HG03521 (cell line): Measurements from ENCODE around the gene IL4.

Experiments
- ATAC-seq: cut with Tn5 transposase; IDR thresholded peaks from one replicate; pipeline ENCODE4 v1.9.1; 2021; ENCODE audit warnings: mild to moderate bottlenecking, moderate library complexity; ENCODE audit not compliant: unreplicated experiment

The IL4 gene

DNA sequence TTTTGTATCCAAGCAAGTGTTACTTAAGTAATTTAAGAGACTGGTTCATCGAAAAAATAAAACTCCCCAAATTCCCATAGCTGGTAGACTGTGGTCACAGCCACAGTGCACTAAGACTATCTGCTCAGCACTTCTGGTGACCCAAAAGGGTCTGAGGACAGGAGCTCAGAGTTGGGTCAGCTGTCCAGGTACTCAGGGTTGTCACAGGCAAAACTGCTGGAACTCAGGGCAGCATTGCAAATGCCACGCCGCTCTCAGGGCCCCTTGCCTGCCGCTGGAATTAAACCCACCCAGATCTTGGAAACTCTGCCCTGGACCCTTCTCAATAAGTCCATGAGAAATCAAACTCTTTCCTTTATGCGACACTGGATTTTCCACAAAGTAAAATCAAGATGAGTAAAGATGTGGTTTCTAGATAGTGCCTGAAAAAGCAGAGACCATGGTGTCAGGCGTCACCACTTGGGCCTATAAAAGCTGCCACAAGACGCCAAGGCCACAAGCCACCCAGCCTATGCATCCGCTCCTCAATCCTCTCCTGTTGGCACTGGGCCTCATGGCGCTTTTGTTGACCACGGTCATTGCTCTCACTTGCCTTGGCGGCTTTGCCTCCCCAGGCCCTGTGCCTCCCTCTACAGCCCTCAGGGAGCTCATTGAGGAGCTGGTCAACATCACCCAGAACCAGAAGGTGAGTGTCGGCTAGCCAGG lies 16.0 kb upstream of the IL4 start, which contains the start of gene IL13:
IL13 (plus strand) TSS at position 498 of the 705 bp plus-strand sequence; CDS start at position 512, 14 bp downstream.
- no peak for ATAC-seq

- ATAC-seq: no peak
Measured at GRCh38 chr5:132658381-132659302, 15.1 kb upstream of the IL4 start.

DNA sequence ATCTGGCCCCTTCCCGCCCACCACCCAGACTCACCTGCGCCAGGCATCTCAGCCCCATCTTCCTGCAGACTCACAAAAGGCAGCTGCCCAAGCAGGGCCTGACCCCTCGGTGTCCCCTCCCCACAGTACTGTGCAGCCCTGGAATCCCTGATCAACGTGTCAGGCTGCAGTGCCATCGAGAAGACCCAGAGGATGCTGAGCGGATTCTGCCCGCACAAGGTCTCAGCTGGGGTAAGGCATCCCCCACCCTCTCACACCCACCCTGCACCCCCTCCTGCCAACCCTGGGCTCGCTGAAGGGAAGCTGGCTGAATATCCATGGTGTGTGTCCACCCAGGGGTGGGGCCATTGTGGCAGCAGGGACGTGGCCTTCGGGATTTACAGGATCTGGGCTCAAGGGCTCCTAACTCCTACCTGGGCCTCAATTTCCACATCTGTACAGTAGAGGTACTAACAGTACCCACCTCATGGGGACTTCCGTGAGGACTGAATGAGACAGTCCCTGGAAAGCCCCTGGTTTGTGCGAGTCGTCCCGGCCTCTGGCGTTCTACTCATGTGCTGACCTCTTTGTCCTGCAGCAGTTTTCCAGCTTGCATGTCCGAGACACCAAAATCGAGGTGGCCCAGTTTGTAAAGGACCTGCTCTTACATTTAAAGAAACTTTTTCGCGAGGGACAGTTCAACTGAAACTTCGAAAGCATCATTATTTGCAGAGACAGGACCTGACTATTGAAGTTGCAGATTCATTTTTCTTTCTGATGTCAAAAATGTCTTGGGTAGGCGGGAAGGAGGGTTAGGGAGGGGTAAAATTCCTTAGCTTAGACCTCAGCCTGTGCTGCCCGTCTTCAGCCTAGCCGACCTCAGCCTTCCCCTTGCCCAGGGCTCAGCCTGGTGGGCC lies 13.9 kb upstream of the IL4 start:
- no peak for ATAC-seq

DNA sequence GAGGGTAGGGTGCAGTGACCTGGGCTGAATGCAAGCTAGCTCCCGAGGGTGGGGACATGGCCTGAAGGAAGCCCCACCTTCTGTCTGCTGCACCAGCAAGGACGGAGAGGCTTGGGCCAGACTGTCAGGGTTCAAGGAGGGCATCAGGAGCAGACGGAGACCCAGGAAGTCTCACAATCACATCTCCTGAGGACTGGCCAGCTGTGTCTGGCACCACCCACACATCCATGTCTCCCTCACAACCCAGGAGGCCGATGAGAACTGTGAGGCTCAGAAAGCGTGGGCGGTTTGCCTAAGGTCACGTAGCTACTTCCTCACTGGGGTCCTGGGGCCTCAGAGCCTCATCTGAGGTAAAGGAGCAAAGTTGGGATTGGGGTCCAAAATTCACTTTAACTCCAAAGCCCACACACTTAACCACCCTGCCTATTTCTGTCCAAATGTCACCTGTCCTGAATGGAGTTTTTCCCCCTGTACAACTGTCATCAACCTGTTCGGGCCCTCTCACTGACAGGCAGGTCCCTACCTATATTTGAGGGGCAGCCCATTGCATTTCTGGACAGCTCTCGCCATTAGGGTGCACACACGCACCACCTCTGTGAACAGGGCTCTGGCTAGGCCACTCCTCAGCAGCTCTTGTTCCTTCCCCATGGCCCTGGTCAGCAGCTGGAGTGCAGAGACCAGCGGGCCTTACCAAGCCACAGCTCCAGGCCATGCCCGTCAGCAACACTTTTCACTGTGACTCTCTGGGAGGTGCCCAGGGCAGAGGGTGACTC lies 12.4 kb upstream of the IL4 start:
- no peak for ATAC-seq

- no peak for ATAC-seq
Measured at GRCh38 chr5:132662004-132662401, 11.8 kb upstream of the IL4 start.

DNA sequence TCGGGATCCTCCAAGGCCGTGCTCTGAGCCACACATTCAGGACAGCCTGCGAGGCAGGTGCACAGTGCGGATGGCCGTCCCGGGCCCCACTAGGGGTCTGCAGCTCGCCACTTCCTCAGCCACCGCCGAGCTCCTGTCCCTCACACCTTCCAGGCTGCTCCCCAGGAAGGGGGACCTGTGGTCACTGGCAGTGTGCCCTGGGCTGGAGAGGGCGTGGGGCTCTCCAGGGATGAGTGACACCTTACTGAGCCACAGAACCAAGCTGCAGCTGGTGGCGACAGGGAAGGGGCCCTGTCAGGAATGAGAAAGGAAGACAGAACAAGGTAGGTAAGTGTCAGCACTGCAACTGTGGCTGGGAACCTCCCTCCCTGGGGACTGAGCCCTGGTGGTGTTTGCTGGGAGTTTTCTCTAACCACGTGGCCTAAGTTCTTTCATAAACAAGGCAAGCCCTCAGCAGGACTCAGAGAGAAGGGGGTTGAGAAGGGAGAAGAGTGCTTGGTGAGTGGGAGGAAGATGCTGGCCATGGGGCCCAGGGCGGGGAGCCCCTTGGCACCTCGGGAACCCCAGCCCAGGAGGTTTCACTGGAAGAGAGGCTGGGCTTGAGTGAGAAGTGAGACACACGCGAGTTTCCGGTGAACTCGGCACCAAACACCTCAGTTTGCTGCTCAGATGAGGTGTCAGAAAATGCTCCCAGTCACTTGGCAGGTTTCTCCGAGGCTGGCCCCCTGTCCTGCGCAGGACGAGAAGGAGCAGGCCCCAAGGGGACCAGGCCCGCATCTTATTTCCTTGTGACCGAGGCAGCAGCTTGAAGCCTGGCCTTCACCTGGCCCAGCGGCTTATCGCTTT lies 10.6 kb upstream of the IL4 start:
- ATAC-seq: peak; percentile 40

DNA sequence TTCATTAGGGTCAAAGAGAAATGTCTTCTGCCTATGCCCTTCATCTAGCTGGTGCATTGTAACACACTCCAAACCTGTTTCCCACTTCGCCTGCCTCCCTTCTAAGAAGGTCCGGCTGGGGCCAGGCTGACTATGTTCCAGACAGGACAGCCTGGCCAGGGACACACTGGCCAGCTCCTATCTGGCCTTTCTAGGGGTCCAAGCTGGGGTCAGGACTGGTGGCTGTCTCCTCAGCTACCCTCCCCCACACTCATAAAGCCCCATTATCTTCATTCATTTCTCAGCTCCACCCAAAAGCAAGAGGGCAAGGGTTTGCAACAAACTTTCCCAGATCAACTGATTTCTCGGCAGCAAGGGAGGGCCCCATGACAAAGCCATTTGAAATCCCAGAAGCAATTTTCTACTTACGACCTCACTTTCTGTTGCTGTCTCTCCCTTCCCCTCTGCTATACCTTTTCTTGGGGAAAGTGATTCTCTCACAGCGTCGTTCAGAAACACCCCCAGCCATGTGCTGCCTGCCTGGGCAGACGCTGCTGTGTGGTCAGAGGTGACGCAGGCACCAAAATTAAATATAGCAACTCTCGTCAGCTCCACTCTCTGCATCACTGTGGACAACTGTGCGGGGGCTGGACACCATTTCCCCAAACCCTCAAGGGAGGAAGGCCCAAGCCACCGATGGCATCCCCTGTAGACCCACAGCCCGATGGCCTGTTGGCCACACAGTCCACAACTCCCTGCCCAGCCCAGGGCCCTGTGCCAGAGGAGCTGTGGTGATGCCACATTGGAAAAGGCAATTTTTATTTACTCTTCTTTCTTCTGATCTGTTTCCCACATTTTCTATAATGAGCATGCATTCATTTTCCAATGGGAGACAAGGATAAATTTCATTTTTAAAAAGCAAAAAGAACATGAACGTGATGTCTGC lies 9.8 kb upstream of the IL4 start:
- ATAC-seq: peak; percentile 47

GRCh38 chr5:132664696-132665209 lies 9.0 kb upstream of the IL4 start:
- no peak for ATAC-seq

DNA sequence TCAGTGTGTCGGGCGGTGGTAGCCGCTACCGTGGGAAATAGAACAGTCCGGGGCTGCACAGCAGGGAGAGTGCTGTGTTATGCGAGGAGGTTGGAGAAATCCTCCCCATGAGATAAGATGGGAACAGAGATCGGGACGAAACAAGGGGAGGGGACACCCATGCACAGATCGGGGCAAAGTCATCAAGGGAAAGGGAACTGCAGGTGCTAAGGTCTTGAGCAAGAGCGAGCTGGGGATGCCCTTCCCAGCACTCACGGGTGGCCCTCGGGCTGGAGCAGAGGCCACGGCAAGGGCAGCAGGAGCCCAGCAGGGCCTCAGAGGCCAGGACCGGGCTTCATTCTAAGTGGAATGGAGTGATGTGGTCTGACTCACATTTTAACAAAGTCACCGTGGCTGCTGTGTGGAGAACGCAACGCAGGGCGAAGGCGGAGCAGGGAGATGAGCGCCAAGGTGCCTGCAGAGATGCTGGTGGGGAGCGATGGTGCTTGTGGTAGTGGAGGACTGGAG lies 8.2 kb upstream of the IL4 start:
- no peak for ATAC-seq

DNA sequence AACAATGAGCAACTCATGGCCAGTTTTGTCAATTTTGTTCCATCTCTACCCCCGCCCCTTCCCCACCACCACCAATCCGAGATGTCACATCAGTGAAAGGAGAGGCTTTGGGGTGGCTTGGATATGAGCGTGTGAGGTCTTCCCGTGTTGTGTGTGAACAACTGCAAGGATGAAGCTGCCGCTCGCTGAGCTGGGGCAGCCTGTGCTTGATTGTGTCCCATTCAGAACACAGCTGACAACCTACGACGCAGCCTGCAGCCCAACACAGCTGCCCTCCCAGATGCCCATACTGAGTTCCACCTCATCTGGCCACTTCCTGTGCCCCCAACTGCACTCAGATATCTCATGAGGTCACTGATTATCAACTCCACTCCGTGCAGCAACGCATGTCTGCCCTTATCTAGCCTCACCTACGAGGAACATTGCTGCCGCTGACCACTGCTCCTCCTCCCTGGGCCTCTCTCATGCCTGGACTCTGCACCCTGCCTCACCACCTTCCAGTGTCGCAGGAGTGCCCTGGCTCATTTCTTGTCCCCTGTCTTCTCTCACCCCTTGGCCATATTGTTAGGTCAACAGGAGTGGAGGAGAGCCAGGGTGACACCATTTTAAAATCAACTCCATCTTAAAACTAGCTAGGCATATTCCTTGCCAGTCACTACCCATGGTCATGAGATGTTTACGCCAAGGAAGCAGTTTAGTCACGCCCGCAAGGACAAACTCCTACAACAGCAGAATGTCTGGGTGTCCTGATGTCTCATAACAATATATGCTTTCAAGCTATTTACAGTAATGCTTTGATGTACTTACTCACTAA lies 7.3 kb upstream of the IL4 start:
- no peak for ATAC-seq

DNA sequence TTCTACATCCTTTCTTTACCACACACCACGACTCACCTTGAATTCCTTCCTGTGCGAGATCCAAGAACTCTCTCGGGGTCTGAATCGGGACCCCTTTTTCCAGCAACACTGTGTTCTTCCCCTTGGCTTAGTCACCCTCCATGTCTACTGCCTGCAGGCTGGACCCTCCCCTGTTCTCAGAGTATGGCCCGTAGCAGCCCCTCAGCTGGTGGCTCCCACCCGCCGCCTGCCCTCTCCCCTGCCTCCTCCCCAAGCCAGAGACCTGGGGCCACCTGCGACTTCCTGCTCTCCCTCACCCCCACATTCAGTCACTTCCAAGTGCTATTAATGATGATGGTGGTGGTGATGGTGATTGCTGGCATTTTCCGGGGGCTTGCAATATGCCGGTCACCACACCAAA lies 6.5 kb upstream of the IL4 start:
- no peak for ATAC-seq

DNA sequence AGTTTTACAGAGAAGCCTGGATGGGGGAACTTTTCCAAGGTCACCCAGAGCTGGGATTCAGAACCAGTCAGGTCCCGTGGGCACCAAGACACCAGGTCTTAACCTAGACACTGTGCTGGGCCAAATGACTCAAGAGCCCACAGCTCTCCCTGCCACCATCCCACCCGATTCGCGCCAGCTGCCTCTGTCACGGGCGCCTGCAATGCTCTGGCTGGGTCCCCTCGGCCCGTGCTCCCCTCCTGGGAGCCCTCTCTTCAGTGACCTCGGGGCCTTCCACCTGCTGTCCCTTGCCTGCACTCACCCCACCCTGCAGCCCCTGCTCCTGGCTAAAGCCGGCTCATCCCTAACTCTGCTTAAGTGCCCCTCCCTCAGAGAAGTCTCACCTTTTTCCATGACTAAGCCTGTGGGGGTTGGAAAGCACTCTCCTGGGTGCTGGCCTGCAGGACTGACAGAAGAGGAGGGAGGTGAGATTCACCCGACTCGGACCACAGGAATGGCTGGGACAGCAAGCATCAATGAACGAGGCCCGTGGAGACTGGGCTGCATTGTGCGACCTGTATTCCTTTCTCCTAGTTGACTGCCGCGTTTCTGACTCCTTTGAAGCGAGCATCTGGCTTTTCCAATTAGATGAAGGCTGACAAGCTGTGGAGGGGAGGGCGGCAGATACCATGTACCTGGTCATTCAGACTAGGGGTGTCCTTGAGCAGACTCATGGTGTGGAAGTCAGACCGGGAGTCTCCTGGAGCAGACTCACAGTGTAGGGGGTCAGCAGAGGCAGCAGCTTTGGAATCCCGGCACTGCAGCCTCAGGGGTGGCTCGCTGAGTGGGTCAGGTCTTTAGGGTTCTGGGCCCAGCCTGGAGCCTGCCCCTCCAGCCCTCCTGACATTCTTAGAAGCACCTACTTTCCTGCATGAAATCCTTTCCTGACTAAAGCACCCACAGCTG lies 5.8 kb upstream of the IL4 start:
- ATAC-seq: no peak

- no peak for ATAC-seq
Measured at GRCh38 chr5:132668706-132669454, 4.9 kb upstream of the IL4 start.

GRCh38 chr5:132669455-132669820 lies 4.4 kb upstream of the IL4 start:
- no peak for ATAC-seq
